ENCODE results near the gene MT1B. TPM values are rescaled to one million over a fixed set of nuclear protein-coding genes. Genes with fewer than 3 reads are reported as not detected.
"Not testable (repeated sequence)": the region's sequence is repeated elsewhere in the genome, so short reads cannot be mapped to it uniquely, and the experiment has no call there.

Gene MT1B
- total and polyA plus RNA-seq, 5 experiments from 2014 or later: not detected

- Mint-ChIP-seq H3K27me3 (peaks cover 0 to 9% (median 0%) of the 10 kb centered on the region in 5 donors), H3K4me1 (peaks cover 25 to 49% (median 41%) of the 10 kb centered on the region in 4 donors), H3K4me3 (peak overlapping the region; percentile 92 to 99 (median 97)), H3K9me3 (no peaks in the 10 kb centered on the region), H3K27ac (peak overlapping the region; percentile 87 to 98 (median 97)), H3K36me3 (peaks cover 0 to 3% (median 0%) of the 10 kb centered on the region in 3 donors)
- POLR2A ChIA-PET: interaction anchor here (1.0 to 2.4 kb wide), 5 partner anchors 10 to 53 kb away, joined by 3 to 11 read pairs (median 6); partner anchors contain the start of genes MT1X and MT2A
- DNase-seq (no peak), ATAC-seq (no peak)
These were observed 6.7 kb downstream of the MT1B start for GRCh38 chr16:56658327-56658875.

GRCh38 chr16:56662357-56663354, 11.0 kb downstream of the MT1B start:
- DNase-seq: peak in 3 of 10 donors; percentile 24 to 46 (median 43)
- H3K27me3 Mint-ChIP-seq: peaks cover 3 to 33% (median 6%) of the 10 kb centered on the region in 5 donors
- peak; percentile 72 to 83 for ATAC-seq
- peaks cover 24 to 56% (median 39%) of the 10 kb centered on the region in 4 donors for H3K4me1 Mint-ChIP-seq
- H3K4me3 Mint-ChIP-seq: peak overlapping the region; percentile 81 to 95 (median 90)
- POLR2A ChIA-PET: interaction anchor here (0.7 to 4.8 kb wide), 10 partner anchors 9 to 55 kb away, joined by 3 to 33 read pairs (median 6); partner anchors contain the start of genes MT1X and MT2A
- H3K9me3 Mint-ChIP-seq: no peaks in the 10 kb centered on the region
- peaks cover 0 to 19% (median 8%) of the 10 kb centered on the region in 3 donors for H3K36me3 Mint-ChIP-seq
- H3K27ac Mint-ChIP-seq: peak overlapping the region; percentile 85 to 96 (median 92)

GRCh38 chr16:56664506-56664905, 12.8 kb downstream of the MT1B start:
- Mint-ChIP-seq H3K27me3 (peaks cover 17 to 46% (median 25%) of the 10 kb centered on the region in 5 donors), H3K9me3 (no peaks in the 10 kb centered on the region), H3K4me1 (peaks cover 29 to 56% (median 39%) of the 10 kb centered on the region in 4 donors), H3K4me3 (peak overlapping the region in 1 of 10 donors; percentile 30), H3K36me3 (peaks cover 0 to 19% (median 8%) of the 10 kb centered on the region in 3 donors), H3K27ac (peak overlapping the region in 1 of 10 donors; percentile 73)
- ATAC-seq: no peak
- no peak for DNase-seq
- POLR2A ChIA-PET: interaction anchor here (4.8 kb wide), 1 partner anchor 57 kb away, joined by 33 read pairs; the partner anchor contains the start of gene MT2A

- POLR2A ChIA-PET: interaction anchor here (4.8 kb wide), 1 partner anchor 58 kb away, joined by 33 read pairs; the partner anchor contains the start of gene MT2A
- not testable (repeated sequence) for DNase-seq, H3K9me3 Mint-ChIP-seq, H3K27ac Mint-ChIP-seq, H3K4me3 Mint-ChIP-seq, ATAC-seq
- Mint-ChIP-seq H3K27me3 (peaks cover 21 to 50% (median 36%) of the 10 kb centered on the region in 5 donors), H3K4me1 (peaks cover 28 to 52% (median 40%) of the 10 kb centered on the region in 4 donors), H3K36me3 (peaks cover 0 to 17% (median 8%) of the 10 kb centered on the region in 3 donors)
These were observed 13.9 kb downstream of the MT1B start for GRCh38 chr16:56665286-56666261.

- Mint-ChIP-seq H3K27me3 (peaks cover 27 to 56% (median 46%) of the 10 kb centered on the region in 5 donors), H3K9me3 (no peaks in the 10 kb centered on the region), H3K36me3 (peaks cover 0 to 17% (median 8%) of the 10 kb centered on the region in 3 donors), H3K4me1 (peaks cover 15 to 35% (median 24%) of the 10 kb centered on the region in 4 donors), H3K27ac (no peak within 1 kb of the TSS), H3K4me3 (peak within 1 kb of the TSS in 8 of 10 donors; percentile 34 to 65 (median 54))
- POLR2A ChIA-PET: interaction anchor here (0.6 to 0.9 kb wide), 2 partner anchors 15 to 34 kb away, joined by 3 to 4 read pairs; partner anchors contain the start of gene MT1X
- ATAC-seq: peak; percentile 62 to 69
- DNase-seq: no peak
These were observed 16.2 kb downstream of the MT1B start, which contains the start of gene MT1G for GRCh38 chr16:56667581-56668571. Gene MT1G, minus strand, starts transcription at chr16:56668065. Its CDS starts 72 bp downstream, at chr16:56667993.

- DNase-seq (no peak), ATAC-seq (peak; percentile 40 to 52)
- peaks cover 27 to 59% (median 46%) of the 10 kb centered on the region in 5 donors for H3K27me3 Mint-ChIP-seq
- no peaks in the 10 kb centered on the region for H3K9me3 Mint-ChIP-seq
- POLR2A ChIA-PET: interaction anchor here (0.9 to 1.9 kb wide), 2 partner anchors 13 to 61 kb away, joined by 4 to 5 read pairs; partner anchors contain the start of genes MT1X and MT2A
- peak within 1 kb of the TSS in 7 of 10 donors; percentile 24 to 62 (median 59) for H3K4me3 Mint-ChIP-seq
- H3K4me1 Mint-ChIP-seq: peaks cover 16 to 31% (median 22%) of the 10 kb centered on the region in 4 donors
- peaks cover 0 to 17% (median 8%) of the 10 kb centered on the region in 3 donors for H3K36me3 Mint-ChIP-seq
- H3K27ac Mint-ChIP-seq: peak within 1 kb of the TSS in 2 of 10 donors; percentile 16 to 71
These were observed 17.5 kb downstream of the MT1B start, which contains the start of gene MT1H for GRCh38 chr16:56669005-56669839. Gene MT1H, plus strand, starts transcription at chr16:56669814. Its CDS starts 71 bp downstream, at chr16:56669885.

GRCh38 chr16:56669840-56670619, 18.3 kb downstream of the MT1B start:
- Mint-ChIP-seq H3K27me3 (peaks cover 27 to 55% (median 46%) of the 10 kb centered on the region in 5 donors), H3K4me3 (peak overlapping the region in 6 of 10 donors; percentile 12 to 62 (median 57)), H3K27ac (peak overlapping the region in 1 of 10 donors; percentile 71), H3K9me3 (no peaks in the 10 kb centered on the region), H3K4me1 (peaks cover 18 to 37% (median 26%) of the 10 kb centered on the region in 4 donors), H3K36me3 (peaks cover 0 to 13% (median 5%) of the 10 kb centered on the region in 3 donors)
- no peak for DNase-seq
- POLR2A ChIA-PET: interaction anchor here (1.9 kb wide), 1 partner anchor 62 kb away, joined by 5 read pairs; the partner anchor contains the start of gene MT2A
- ATAC-seq: no peak

- no peak for DNase-seq
- POLR2A ChIA-PET: interaction anchor here (1.9 kb wide), 1 partner anchor 62 kb away, joined by 5 read pairs; the partner anchor contains the start of gene MT2A
- Mint-ChIP-seq H3K9me3 (no peaks in the 10 kb centered on the region), H3K4me1 (peaks cover 22 to 43% (median 31%) of the 10 kb centered on the region in 4 donors), H3K27ac (no peak overlapping the region), H3K4me3 (no peak overlapping the region), H3K36me3 (peaks cover 0 to 8% (median 4%) of the 10 kb centered on the region in 3 donors), H3K27me3 (peaks cover 27 to 53% (median 46%) of the 10 kb centered on the region in 5 donors)
- ATAC-seq: no peak
These were observed 18.9 kb downstream of the MT1B start for GRCh38 chr16:56670620-56670934.

GRCh38 chr16:56671691-56672090, 20.0 kb downstream of the MT1B start:
- H3K27me3 Mint-ChIP-seq: peaks cover 25 to 46% (median 44%) of the 10 kb centered on the region in 5 donors
- not testable (repeated sequence) for H3K9me3 Mint-ChIP-seq, H3K27ac Mint-ChIP-seq

More at GRCh38 chr16:56671691-56672090, 20.0 kb downstream of the MT1B start:
- not testable (repeated sequence) for DNase-seq, H3K4me3 Mint-ChIP-seq, ATAC-seq, H3K36me3 Mint-ChIP-seq
- POLR2A ChIA-PET: interaction anchor here (0.6 to 1.0 kb wide), 2 partner anchors 28 to 41 kb away, joined by 3 to 4 read pairs; no protein-coding TSS in a partner anchor
- H3K4me1 Mint-ChIP-seq: peaks cover 24 to 53% (median 36%) of the 10 kb centered on the region in 4 donors
